GM12878 (cell line): Measurements from ENCODE around the gene HOATZ. TPM values are rescaled to one million over a fixed set of nuclear protein-coding genes. Genes with fewer than 3 reads are reported as not detected.

Experiments used
- ATAC-seq: fragments of 200-7000 bp; cut with Tn5 transposase; 3 replicates; pipeline ENCODE4 v1.9.1; 2020; ENCODE audit warnings: mild to moderate bottlenecking, moderate library complexity
- BruUV-seq: library from RNA; stranded (reverse); fragments of 400-500 nt; replicated peaks from 2 replicates; lab custom pipeline; 2021; lab: Mats Ljungman, UMichigan
- CTCF ChIA-PET: fragments of 300-600 bp; sonication (Branson Sonifier 250); formaldehyde crosslinking; extraction: SDS; loops from one replicate; lab custom pipeline; 2021; ENCODE audit warnings: inconsistent platforms; lab: Yijun Ruan, JAX
- POLR2A ChIA-PET: fragments of 350-600 bp; formaldehyde crosslinking; extraction: SDS; loops from one replicate; lab custom pipeline; 2021; ENCODE audit warnings: inconsistent platforms; lab: Charles Lee
- RAD21 ChIA-PET: fragments of 300-600 bp; sonication (Branson Sonifier 250); formaldehyde crosslinking; loops from one replicate; lab custom pipeline; 2023; ENCODE audit warnings: antibody characterized with exemption; ENCODE audit not compliant: unreplicated experiment; lab: Charles Lee
- SMC1A ChIA-PET: fragments of 300-600 bp; sonication (Branson Sonifier 250); formaldehyde crosslinking; loops from one replicate; lab custom pipeline; 2023; ENCODE audit not compliant: unreplicated experiment, uncharacterized antibody; lab: Charles Lee
- DNase-seq: peaks from one replicate; pipeline ENCODE4 v3.0.0-alpha.2; 2011; ENCODE audit warnings: low read depth, low spot score
- FAIRE-seq: peaks from 3 replicates; lab custom pipeline; 2011; peaks lifted over from hg19 to GRCh38; lab: Jason Lieb, UNC
- H2AFZ ChIP-seq: 2 replicates; pipeline ENCODE4 v1.6.0; 2011; ENCODE audit warnings: low read depth, low read length, control low read depth; ENCODE audit not compliant: control insufficient read depth
- H3K27ac ChIP-seq: 2 replicates; pipeline ENCODE4 v1.5.1; 2011; ENCODE audit warnings: control low read depth; ENCODE audit not compliant: control insufficient read depth, insufficient read depth
- H3K27me3 ChIP-seq, 2 experiments: replicated peaks in 1 of 2; 2 replicates each; pipeline versions ENCODE4 v1.6.0 to v1.6.1; 2011; ENCODE audit warnings: low read length in 1 of 2; ENCODE audit not compliant: control insufficient read depth in 2 of 2, insufficient read depth in 2 of 2
- H3K36me3 ChIP-seq, 2 experiments: 2 replicates each; pipeline ENCODE4 v1.5.1; 2011; ENCODE audit warnings: low read length in 1 of 2; ENCODE audit not compliant: control insufficient read depth in 2 of 2, insufficient read depth in 2 of 2
- H3K4me1 ChIP-seq: 2 replicates; pipeline ENCODE4 v1.6.1; 2011; ENCODE audit warnings: mild to moderate bottlenecking, low read length, moderate library complexity, mixed read lengths; ENCODE audit not compliant: control insufficient read depth, insufficient read depth
- H3K4me2 ChIP-seq: 2 replicates; pipeline ENCODE4 v1.6.0; 2011; ENCODE audit warnings: control low read depth; ENCODE audit not compliant: control insufficient read depth, insufficient read depth
- H3K4me3 ChIP-seq: fragments of 200-600 bp; sonication (generic); 2 replicates; pipeline ENCODE4 v1.5.1; 2016
- H3K79me2 ChIP-seq: 2 replicates; pipeline ENCODE4 v1.6.0; 2011; ENCODE audit warnings: low read length; ENCODE audit not compliant: control insufficient read depth, insufficient read depth
- H3K9ac ChIP-seq: 2 replicates; pipeline ENCODE4 v1.8.0; 2011; ENCODE audit warnings: low read length, control low read depth, mixed read lengths; ENCODE audit not compliant: control insufficient read depth, insufficient read depth
- H3K9me3 ChIP-seq: replicated peaks from 3 replicates; pipeline ENCODE4 v1.5.1; 2011; ENCODE audit warnings: mild to moderate bottlenecking, low read length; ENCODE audit not compliant: control insufficient read depth, insufficient read depth
- H4K20me1 ChIP-seq: 2 replicates; pipeline ENCODE4 v1.6.0; 2011; ENCODE audit not compliant: control insufficient read depth, insufficient read depth
- CHD2 ChIP-seq: IDR thresholded peaks from 2 replicates; pipeline ENCODE4 v1.6.1; 2011; ENCODE audit warnings: low read depth, low read length, improper control_type of control experiment, borderline replicate concordance
- CTCF ChIP-seq, 3 experiments: IDR thresholded peaks in 2 of 3; conservative IDR thresholded peaks in 1 of 3; 2 replicates each; pipeline ENCODE4 v1.5.1; 2011; ENCODE audit warnings: low read depth in 3 of 3, low read length in 3 of 3, mild to moderate bottlenecking in 3 of 3, control low read depth in 2 of 3, moderate library complexity in 2 of 3, inconsistent platforms in 1 of 3, mixed read lengths in 1 of 3; ENCODE audit not compliant: control insufficient read depth in 2 of 3, insufficient read depth in 1 of 3; ENCODE audit errors: extremely low read depth in 1 of 3
- E2F8 ChIP-seq: fragments of 450-650 bp; IDR thresholded peaks from 2 replicates; pipeline ENCODE4 v1.6.1; 2018; ENCODE audit warnings: mild to moderate bottlenecking, low read depth, moderate library complexity; ENCODE audit not compliant: partially characterized antibody
- FOXK2 ChIP-seq: fragments of 450-650 bp; IDR thresholded peaks from 2 replicates; pipeline ENCODE4 v1.6.1; 2017; ENCODE audit warnings: mild to moderate bottlenecking, moderate library complexity
- IRF4 ChIP-seq: IDR thresholded peaks from 2 replicates; pipeline ENCODE4 v1.6.1; 2011; ENCODE audit warnings: low read depth, low read length
- SIN3A ChIP-seq: IDR thresholded peaks from 2 replicates; pipeline ENCODE4 v1.6.1; 2012; ENCODE audit warnings: low read depth, low read length, improper control_type of control experiment
- SRF ChIP-seq, 2 experiments: IDR thresholded peaks; 2 replicates each; pipeline ENCODE4 v1.6.1; 2011; ENCODE audit warnings: low read depth in 2 of 2, low read length in 2 of 2, mild to moderate bottlenecking in 1 of 2, moderate library complexity in 1 of 2
- STAT1 ChIP-seq: fragments of 450-650 bp; conservative IDR thresholded peaks from 2 replicates; pipeline ENCODE4 v1.6.1; 2014; ENCODE audit warnings: antibody characterized with exemption, mild to moderate bottlenecking
- TAF1 ChIP-seq: IDR thresholded peaks from 2 replicates; pipeline ENCODE4 v1.6.1; 2011; ENCODE audit warnings: mild to moderate bottlenecking, low read depth, low read length, borderline replicate concordance
- TARDBP ChIP-seq: IDR thresholded peaks from 2 replicates; pipeline ENCODE4 v1.6.1; 2016; ENCODE audit warnings: borderline replicate concordance
- TBL1XR1 ChIP-seq: IDR thresholded peaks from 2 replicates; pipeline ENCODE4 v1.6.1; 2012; ENCODE audit warnings: low read depth, low read length, improper control_type of control experiment
- TCF12 ChIP-seq: IDR thresholded peaks from 2 replicates; pipeline ENCODE4 v1.6.1; 2011; ENCODE audit warnings: low read depth, mild to moderate bottlenecking, low read length
- ZNF274 ChIP-seq: IDR thresholded peaks from one replicate; pipeline ENCODE4 v1.8.0; 2011; ENCODE audit not compliant: insufficient read length, insufficient read depth
- ZZZ3 ChIP-seq: IDR thresholded peaks from 2 replicates; pipeline ENCODE4 v1.6.1; 2011; ENCODE audit warnings: low read depth; ENCODE audit not compliant: control insufficient read depth, insufficient read length
- WGBS: methylation state at CpG from one replicate; pipeline ENCODE4 v1.1.6; 2016; ENCODE audit warnings: low lambda C conversion rate; ENCODE audit not compliant: insufficient replicate concordance, insufficient coverage; ENCODE audit errors: missing lambda C conversion rate; 5-methylcytosine and 5-hydroxymethylcytosine counted together
- in situ Hi-C: fragments of 300-500 bp; cut with MboI; formaldehyde crosslinking; loops from 9 replicates; pipeline ENCODE4 v1.14.3; 2018; ENCODE audit warnings: mixed read lengths
- intact Hi-C: fragments of 100-400 bp; cut with micrococcal nuclease; formaldehyde crosslinking; loops from one replicate; pipeline ENCODE4 v1.14.2; 2022; ENCODE audit not compliant: unreplicated experiment
- polyA plus RNA-seq, 11 experiments: library from polyadenylated mRNA; depleted of rRNA in 4 of 11; unstranded in 6 of 11; stranded (reverse) in 5 of 11; fragments of >200 nt; fragmentation: Nextera tagmentation in 4 of 11; fragmentation: Illumina TruSeq in 1 of 11; extraction: Ambion mirVana in 4 of 11; extraction: Trizol in 1 of 11; gene quantifications; 1 replicate in 1 of 11; 2 replicates in 10 of 11; pipeline versions ENCODE4 v1.2.1 to v1.2.3, GENCODE V29; 2011 to 2016; ENCODE audit warnings: inconsistent platforms in 2 of 11, missing spikeins in 2 of 11, low read depth in 1 of 11
- total RNA-seq, 4 experiments: library from RNA; depleted of rRNA in 3 of 4; stranded (reverse); fragments of >200 nt in 3 of 4; fragmentation: Illumina TruSeq in 1 of 4; extraction: Trizol in 1 of 4; gene quantifications; 2 replicates each; pipeline versions ENCODE4 v1.2.1 to v1.2.3, GENCODE V29; 2013 to 2021

HOATZ gene
- total and polyA plus RNA-seq, 10 of the 15 experiments (the other 5 are each of a cell fraction or from before 2014, with no cell fraction given): 0.28 TPM; not detected in 9

- SMC1A ChIA-PET: interaction anchor here (0.8 kb wide), 1 partner anchor 231 kb away, joined by 3 read pairs; no protein-coding TSS in a partner anchor
- Histone ChIP-seq H3K4me1 (no peaks in the 10 kb centered on the region), H3K9ac (no peak overlapping the region), H4K20me1 (no peaks in the 10 kb centered on the region), H3K27ac (no peak overlapping the region), H3K4me2 (no peak overlapping the region), H3K9me3 (no peaks in the 10 kb centered on the region), H3K27me3 (no peaks in the 10 kb centered on the region), H3K36me3 (no peaks in the 10 kb centered on the region)
- RAD21 ChIA-PET: interaction anchor here (1.5 kb wide), 1 partner anchor 9 kb away, joined by 4 read pairs; no protein-coding TSS in a partner anchor
- POLR2A ChIA-PET: interaction anchor here (0.6 kb wide), 1 partner anchor 357 kb away, joined by 3 read pairs; no protein-coding TSS in a partner anchor
- DNase-seq: no peak
- intact Hi-C loops: no loop called here
- ATAC-seq: no peak
- TF ChIP-seq IRF4: no peak
- no peak for TF ChIP-seq TBL1XR1
- TF ChIP-seq, all 136 proteins: peak for 0
- no peak overlapping the region for H2AFZ ChIP-seq
- BruUV-seq: no TSS peak
- in situ Hi-C loops: no loop called here
- no peak for FAIRE-seq
- 42% methylated on average over 1 of the region's 1 CpG for WGBS
- CTCF ChIA-PET: interaction anchor here (0.8 to 0.9 kb wide), 2 partner anchors 26 to 29 kb away, joined by 3 read pairs; no protein-coding TSS in a partner anchor
- no peaks in the 10 kb centered on the region for H3K79me2 ChIP-seq
- no peak overlapping the region for H3K4me3 ChIP-seq
These were observed 9.5 kb downstream of the HOATZ start for GRCh38 chr11:111524056-111524455.

GRCh38 chr11:111525456-111525855 lies 10.9 kb downstream of the HOATZ start:
- POLR2A ChIA-PET: no interaction called here
- no peak overlapping the region for H3K4me2 ChIP-seq
- no peaks in the 10 kb centered on the region for H3K9me3 ChIP-seq
- no peak overlapping the region for H3K4me3 ChIP-seq
- no peak overlapping the region for H2AFZ ChIP-seq
- no peaks in the 10 kb centered on the region for H4K20me1 ChIP-seq
- ATAC-seq: no peak
- WGBS: 71% methylated on average over 1 of the region's 1 CpG
- CTCF ChIA-PET: no interaction called here
- H3K79me2 ChIP-seq: no peaks in the 10 kb centered on the region
- H3K27ac ChIP-seq: no peak overlapping the region
- SMC1A ChIA-PET: no interaction called here
- no peaks in the 10 kb centered on the region for H3K36me3 ChIP-seq
- RAD21 ChIA-PET: no interaction called here
- no peak for FAIRE-seq
- no TSS peak for BruUV-seq
- intact Hi-C loops: no loop called here
- H3K9ac ChIP-seq: no peak overlapping the region
- in situ Hi-C loops: no loop called here
- H3K4me1 ChIP-seq: no peaks in the 10 kb centered on the region
- H3K27me3 ChIP-seq: no peaks in the 10 kb centered on the region
- no peak for DNase-seq
- TF ChIP-seq SRF (IDR thresholded peaks at IDR 0.05; ENCODE audit: low read depth in 2 of 2, low read length in 2 of 2) (no peak), E2F8 (no peak), CHD2 (no peak), TCF12 (no peak), TARDBP (no peak), ZNF274 (no peak), FOXK2 (no peak), STAT1 (no peak), TAF1 (no peak), ZZZ3 (no peak), CTCF (IDR thresholded peaks at IDR 0.05 in 2 of 3, conservative IDR thresholded peaks at IDR 0.05 in 1 of 3; ENCODE audit: control insufficient read depth in 2 of 3, extremely low read depth in 1 of 3, insufficient read depth in 1 of 3, low read depth in 3 of 3, low read length in 3 of 3) (no peak), SIN3A (no peak)
